Measurements from ENCODE around the gene ARMH3. TPM values are rescaled to one million over a fixed set of nuclear protein-coding genes. Genes with fewer than 3 reads are reported as not detected.

Gene ARMH3
- total RNA-seq, 5 donors from 2014 or later (not counting 1 experiment from before 2014, with no cell fraction given): 26.4 to 30.0 (median 27.2) TPM

DNA sequence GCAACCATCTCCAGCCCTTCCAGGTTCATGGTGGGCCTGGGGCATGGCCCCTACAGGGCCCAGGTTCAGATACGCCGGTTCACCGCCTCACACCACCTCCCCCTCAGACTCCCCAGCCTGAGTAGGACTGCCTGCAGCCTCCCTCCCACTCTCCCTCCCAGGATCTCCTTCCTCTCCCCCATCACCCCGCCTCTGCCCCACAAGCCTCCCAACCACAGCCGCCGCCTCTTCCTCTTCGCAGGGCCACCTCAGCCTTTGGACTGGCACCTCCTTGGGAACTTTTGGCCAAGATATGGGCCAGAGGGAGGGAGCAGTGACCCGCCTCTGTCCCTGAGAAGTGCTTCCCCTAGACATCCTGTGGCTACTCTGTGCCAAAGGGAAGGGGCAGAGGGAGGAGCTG is 221.6 kb downstream of the ARMH3 start:
- CTCF ChIA-PET: no interaction called here
- peak in 3 of 35 experiments; percentile 16 to 34 (median 29) for DNase-seq

DNA sequence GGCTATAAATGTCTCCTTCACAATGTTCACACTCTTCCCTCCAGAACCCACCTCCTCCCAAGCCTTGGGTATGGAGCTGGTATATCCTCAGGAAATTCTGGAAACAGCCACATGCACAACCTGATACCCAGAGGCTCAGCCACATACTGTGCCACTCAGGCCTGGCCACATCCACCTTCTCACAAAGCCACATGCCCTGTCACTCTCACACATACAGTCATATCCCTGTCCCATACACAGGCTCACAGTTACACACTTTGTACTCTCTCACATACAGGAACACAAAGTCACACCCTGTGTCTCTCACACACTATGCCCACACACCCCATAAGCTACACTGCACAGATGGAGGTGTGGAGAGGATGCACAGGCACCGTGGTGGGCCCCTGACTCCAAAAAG is 222.5 kb downstream of the ARMH3 start:
- Mint-ChIP-seq H3K9me3 (no peaks in the 10 kb centered on the region), H3K36me3 (no peaks in the 10 kb centered on the region), H3K27ac (peak overlapping the region; percentile 90 to 93), H3K27me3 (no peaks in the 10 kb centered on the region), H3K4me1 (peaks cover 59 to 65% (median 60%) of the 10 kb centered on the region in 3 donors), H3K4me3 (peak overlapping the region in 1 of 3 donors; percentile 5)
- 83% methylated on average over 1 of the region's 1 CpG for WGBS (ENCODE audit: insufficient coverage)
- no peaks in the 10 kb centered on the region for H3K36me3 ChIP-seq (ENCODE audit: control insufficient read depth in 2 of 2, extremely low read depth in 1 of 2, insufficient read depth in 1 of 2, low read length in 1 of 2)
- H3K4me1 ChIP-seq (ENCODE audit: control insufficient read depth in 1 of 2, extremely low read depth in 1 of 2, insufficient read depth in 2 of 2, low read length in 2 of 2): peaks cover 45 to 77% of the 10 kb centered on the region in 2 experiments
- H3K27me3 ChIP-seq (replicated peaks in 1 of 2; ENCODE audit: control insufficient read depth in 2 of 2, extremely low read depth in 1 of 2, insufficient read depth in 2 of 2, low read length in 1 of 2): no peaks in the 10 kb centered on the region
- ChIA-PET POLR2A (no interaction called here), CTCF (interaction anchor here in 1 of 2 donors (0.6 to 1.2 kb wide), 2 partner anchors 13 to 60 kb away, joined by 4 to 5 read pairs; no protein-coding TSS in a partner anchor)
- ATAC-seq (replicated peaks in 1 of 4): no peak
- no peaks in the 10 kb centered on the region for H3K9me3 ChIP-seq
- DNase-seq: no peak
- no peak overlapping the region for H3K27ac ChIP-seq (ENCODE audit: low read length)
- H3K4me3 ChIP-seq (ENCODE audit: control insufficient read depth in 1 of 2, extremely low read depth in 1 of 2, low read length in 1 of 2): no peak overlapping the region

More for the DNA sequence above, 221.6 kb downstream of the ARMH3 start:
- H3K4me1 Mint-ChIP-seq: peaks cover 61 to 68% (median 67%) of the 10 kb centered on the region in 3 donors
- H3K9me3 ChIP-seq: no peaks in the 10 kb centered on the region
- H3K4me3 Mint-ChIP-seq: peak overlapping the region in 1 of 3 donors; percentile 5
- no peak overlapping the region for H3K4me3 ChIP-seq (ENCODE audit: control insufficient read depth in 1 of 2, extremely low read depth in 1 of 2, low read length in 1 of 2)
- H3K27me3 ChIP-seq (replicated peaks in 1 of 2; ENCODE audit: control insufficient read depth in 2 of 2, extremely low read depth in 1 of 2, insufficient read depth in 2 of 2, low read length in 1 of 2): no peaks in the 10 kb centered on the region
- no peak for ATAC-seq (replicated peaks in 1 of 4)
- no peaks in the 10 kb centered on the region for H3K9me3 Mint-ChIP-seq
- H3K27me3 Mint-ChIP-seq: no peaks in the 10 kb centered on the region
- POLR2A ChIA-PET: no interaction called here
- H3K4me1 ChIP-seq (ENCODE audit: control insufficient read depth in 1 of 2, extremely low read depth in 1 of 2, insufficient read depth in 2 of 2, low read length in 2 of 2): peaks cover 48 to 71% of the 10 kb centered on the region in 2 experiments
- H3K36me3 Mint-ChIP-seq: no peaks in the 10 kb centered on the region
- H3K27ac Mint-ChIP-seq: peak overlapping the region; percentile 90 to 93
- no peaks in the 10 kb centered on the region for H3K36me3 ChIP-seq (ENCODE audit: control insufficient read depth in 2 of 2, extremely low read depth in 1 of 2, insufficient read depth in 1 of 2, low read length in 1 of 2)
- H3K27ac ChIP-seq (ENCODE audit: low read length): no peak overlapping the region
- WGBS (ENCODE audit: insufficient coverage): 20% methylated on average over 4 of the region's 8 CpGs

DNA sequence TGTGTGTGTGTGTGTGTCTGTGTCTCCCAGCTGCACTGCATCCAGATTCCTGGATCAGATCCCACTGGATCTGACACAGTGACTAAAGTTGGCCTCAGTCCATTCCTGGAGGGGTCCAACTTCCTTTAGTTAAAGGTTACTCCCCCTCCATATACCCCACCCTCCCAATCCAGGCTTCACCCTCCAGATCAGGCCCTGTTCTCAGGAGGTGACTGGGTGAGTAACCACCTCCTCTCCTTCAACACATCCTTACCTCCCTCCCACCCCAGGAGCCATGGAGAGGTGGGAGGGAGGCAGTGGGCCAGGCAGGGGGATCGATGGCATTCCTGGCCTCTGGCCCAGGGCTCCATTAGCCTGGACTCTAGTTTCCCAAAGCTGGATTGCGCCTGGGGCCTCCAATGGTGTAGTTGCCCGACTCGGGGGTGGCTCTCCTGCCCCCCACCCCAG is 223.6 kb downstream of the ARMH3 start:
- Histone ChIP-seq H3K4me1 (ENCODE audit: control insufficient read depth in 1 of 2, extremely low read depth in 1 of 2, insufficient read depth in 2 of 2, low read length in 2 of 2) (peaks cover 45 to 79% of the 10 kb centered on the region in 2 experiments), H3K36me3 (ENCODE audit: control insufficient read depth in 2 of 2, extremely low read depth in 1 of 2, insufficient read depth in 1 of 2, low read length in 1 of 2) (peaks cover 0 to 5% of the 10 kb centered on the region in 2 donors), H3K27ac (ENCODE audit: low read length) (peak overlapping the region; percentile 93), H3K9me3 (no peaks in the 10 kb centered on the region), H3K4me3 (ENCODE audit: control insufficient read depth in 1 of 2, extremely low read depth in 1 of 2, low read length in 1 of 2) (no peak overlapping the region), H3K27me3 (replicated peaks in 1 of 2; ENCODE audit: control insufficient read depth in 2 of 2, extremely low read depth in 1 of 2, insufficient read depth in 2 of 2, low read length in 1 of 2) (no peaks in the 10 kb centered on the region)
- WGBS (ENCODE audit: insufficient coverage): 95% methylated on average over 3 of the region's 4 CpGs
- DNase-seq: no peak
- no peak for ATAC-seq (replicated peaks in 1 of 4)
- CTCF ChIA-PET: interaction anchor here (1.0 to 1.6 kb wide), 3 partner anchors 9 to 14 kb away, joined by 3 to 5 read pairs (median 5); partner anchors contain the start of gene OGA (in 1 of the 2)
- Mint-ChIP-seq H3K4me1 (peaks cover 59 to 65% (median 60%) of the 10 kb centered on the region in 3 donors), H3K36me3 (no peaks in the 10 kb centered on the region), H3K27ac (peak overlapping the region; percentile 93 to 98), H3K4me3 (peak overlapping the region in 1 of 3 donors; percentile 94), H3K27me3 (no peaks in the 10 kb centered on the region), H3K9me3 (no peaks in the 10 kb centered on the region)
- POLR2A ChIA-PET: no interaction called here

DNA sequence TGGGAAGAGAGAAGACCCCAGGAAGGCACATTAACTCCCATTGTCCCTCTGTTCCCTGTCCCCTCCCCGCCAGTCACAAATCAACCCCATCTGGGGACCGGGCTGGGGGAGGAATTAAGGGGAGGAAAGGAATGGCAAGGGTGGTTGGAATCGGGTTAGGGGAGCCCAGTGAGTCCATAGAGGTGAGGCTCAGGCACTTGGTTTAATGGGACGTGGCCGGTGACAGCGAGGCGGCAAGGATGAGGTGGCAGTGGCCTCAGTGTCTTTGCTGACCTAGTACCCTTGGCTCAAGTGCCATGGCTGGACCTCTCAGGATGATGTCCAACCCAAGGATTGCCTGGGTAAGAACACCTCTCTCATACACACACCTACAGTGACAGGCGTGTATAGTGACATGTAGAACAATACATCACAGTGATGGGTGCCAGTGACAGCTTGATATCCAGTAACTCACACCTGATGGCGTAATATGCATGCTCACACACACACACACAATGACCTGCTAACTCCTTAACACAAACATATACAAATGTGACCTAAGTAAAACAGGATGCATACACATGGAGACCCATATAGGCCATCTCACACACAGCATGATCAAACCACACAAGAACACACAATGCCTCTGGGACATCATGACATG is 224.7 kb downstream of the ARMH3 start:
- H3K4me1 Mint-ChIP-seq: peaks cover 59 to 63% (median 60%) of the 10 kb centered on the region in 3 donors
- Histone ChIP-seq H3K4me3 (ENCODE audit: control insufficient read depth in 1 of 2, extremely low read depth in 1 of 2, low read length in 1 of 2) (peak overlapping the region; percentile 28 to 54), H3K4me1 (ENCODE audit: control insufficient read depth in 1 of 2, extremely low read depth in 1 of 2, insufficient read depth in 2 of 2, low read length in 2 of 2) (peaks cover 45 to 77% of the 10 kb centered on the region in 2 experiments), H3K9me3 (no peaks in the 10 kb centered on the region), H3K27ac (ENCODE audit: low read length) (peak overlapping the region; percentile 93), H3K27me3 (replicated peaks in 1 of 2; ENCODE audit: control insufficient read depth in 2 of 2, extremely low read depth in 1 of 2, insufficient read depth in 2 of 2, low read length in 1 of 2) (no peaks in the 10 kb centered on the region), H3K36me3 (ENCODE audit: control insufficient read depth in 2 of 2, extremely low read depth in 1 of 2, insufficient read depth in 1 of 2, low read length in 1 of 2) (peaks cover 0 to 5% of the 10 kb centered on the region in 2 donors)
- no peaks in the 10 kb centered on the region for H3K36me3 Mint-ChIP-seq
- no peak for DNase-seq
- H3K27me3 Mint-ChIP-seq: no peaks in the 10 kb centered on the region
- H3K27ac Mint-ChIP-seq: peak overlapping the region; percentile 98 to 99
- no peaks in the 10 kb centered on the region for H3K9me3 Mint-ChIP-seq
- ChIA-PET POLR2A (no interaction called here), CTCF (interaction anchor here (0.6 to 1.6 kb wide), 3 partner anchors 9 to 612 kb away, joined by 3 to 9 read pairs (median 5); no protein-coding TSS in a partner anchor)
- H3K4me3 Mint-ChIP-seq: peak overlapping the region; percentile 78 to 94 (median 80)
- ATAC-seq (replicated peaks in 1 of 4): no peak
- WGBS (ENCODE audit: insufficient coverage): 51% methylated on average over 2 of the region's 9 CpGs

DNA sequence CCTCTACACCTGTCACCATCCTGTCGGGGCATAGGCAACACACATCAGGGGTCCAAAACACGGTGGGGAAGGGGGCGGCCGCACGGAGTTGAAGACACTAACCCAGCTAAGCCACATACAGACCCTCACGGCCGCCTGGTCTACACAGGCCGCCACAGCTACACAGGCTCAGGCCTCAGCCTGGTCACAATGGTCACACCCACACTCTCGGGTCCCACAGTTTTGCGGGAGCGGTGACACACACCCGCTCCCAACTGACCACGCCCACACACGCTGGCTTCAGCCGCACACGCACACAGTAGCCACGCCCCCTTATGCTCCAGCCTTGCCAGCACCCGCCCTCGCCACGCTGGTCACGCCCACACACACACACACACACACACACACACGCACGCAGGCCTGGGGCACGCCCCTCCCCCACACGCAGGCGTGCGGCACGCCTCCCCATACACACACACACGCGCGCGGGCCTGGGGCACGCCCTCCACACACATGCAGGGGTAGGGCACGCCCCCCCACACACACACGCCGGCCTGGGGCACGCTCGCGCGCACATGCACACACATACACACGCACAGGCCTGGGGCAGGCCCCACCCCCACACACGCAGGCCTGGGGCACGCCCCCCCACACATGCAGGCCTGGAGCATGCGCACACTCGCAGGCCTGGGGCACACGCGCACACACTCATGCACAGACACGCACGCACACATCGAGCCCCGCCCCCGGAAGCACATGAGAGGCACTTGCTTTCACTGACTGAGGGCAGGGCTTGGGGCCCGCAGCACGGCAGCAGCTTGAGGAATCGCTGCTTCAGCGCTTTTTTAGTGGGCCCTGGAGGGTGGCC is 225.4 kb downstream of the ARMH3 start:
- peaks cover 52 to 58% (median 54%) of the 10 kb centered on the region in 3 donors for H3K4me1 Mint-ChIP-seq
- ATAC-seq (replicated peaks in 1 of 4): peak; percentile 79 to 82 (median 80)

More for the DNA sequence above, 225.4 kb downstream of the ARMH3 start:
- Histone ChIP-seq H3K4me3 (ENCODE audit: control insufficient read depth in 1 of 2, extremely low read depth in 1 of 2, low read length in 1 of 2) (peak overlapping the region; percentile 28 to 54), H3K27me3 (replicated peaks in 1 of 2; ENCODE audit: control insufficient read depth in 2 of 2, extremely low read depth in 1 of 2, insufficient read depth in 2 of 2, low read length in 1 of 2) (no peaks in the 10 kb centered on the region), H3K36me3 (ENCODE audit: control insufficient read depth in 2 of 2, extremely low read depth in 1 of 2, insufficient read depth in 1 of 2, low read length in 1 of 2) (peaks cover 0 to 5% of the 10 kb centered on the region in 2 donors), H3K9me3 (no peaks in the 10 kb centered on the region), H3K27ac (ENCODE audit: low read length) (peak overlapping the region; percentile 93), H3K4me1 (ENCODE audit: control insufficient read depth in 1 of 2, extremely low read depth in 1 of 2, insufficient read depth in 2 of 2, low read length in 2 of 2) (peaks cover 42 to 70% of the 10 kb centered on the region in 2 experiments)
- peak overlapping the region; percentile 98 to 99 for H3K27ac Mint-ChIP-seq
- ChIA-PET CTCF (interaction anchor here in 1 of 2 donors (1.4 to 1.5 kb wide), 2 partner anchors 9 to 10 kb away, joined by 4 to 9 read pairs; no protein-coding TSS in a partner anchor), POLR2A (no interaction called here)
- no peaks in the 10 kb centered on the region for H3K36me3 Mint-ChIP-seq
- WGBS (ENCODE audit: insufficient coverage): 3% methylated on average over 39 of the region's 56 CpGs
- no peaks in the 10 kb centered on the region for H3K27me3 Mint-ChIP-seq
- DNase-seq: peak; percentile 87 to 97 (median 93)
- H3K9me3 Mint-ChIP-seq: no peaks in the 10 kb centered on the region
- H3K4me3 Mint-ChIP-seq: peak overlapping the region; percentile 78 to 94 (median 80)
